ENCODE results near the gene SYK. TPM values are rescaled to one million over a fixed set of nuclear protein-coding genes. Genes with fewer than 3 reads are reported as not detected.

Gene SYK
- total RNA-seq, 1 experiment from 2014 or later, result 9.0 TPM

DNA sequence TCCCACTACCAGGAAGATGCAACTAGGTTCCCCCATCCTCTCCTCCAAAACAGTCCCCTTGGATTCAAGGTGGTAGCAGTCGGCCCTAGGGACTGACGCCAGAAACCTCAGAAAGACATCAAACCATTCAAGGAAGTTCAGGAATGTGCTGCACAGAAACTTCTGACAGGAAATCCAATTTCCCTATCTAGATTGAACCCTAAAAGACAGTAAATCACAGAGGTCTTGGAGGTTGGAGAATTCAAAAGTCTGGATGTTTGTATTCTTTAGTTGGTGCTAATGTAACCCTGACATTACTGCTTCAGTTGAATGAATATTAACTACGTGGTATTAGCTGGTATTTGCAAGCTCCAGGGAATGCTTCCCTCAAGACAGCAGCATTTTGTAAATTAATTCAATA is 125.3 kb downstream of the SYK start:
- RAD21 ChIA-PET (ENCODE audit: low non-redundant PET in 1 of 2, low total read pairs in 2 of 2, uncharacterized antibody in 2 of 2, unreplicated experiment in 2 of 2), result no interaction called here
- Histone ChIP-seq H3K4me2 (ENCODE audit: low read length) (no peak overlapping the region), H3K4me1 (ENCODE audit: control insufficient read depth in 1 of 2, insufficient read depth in 2 of 2, low read length in 2 of 2) (no peaks in the 10 kb centered on the region), H3K36me3 (ENCODE audit: control insufficient read depth in 1 of 2, insufficient read depth in 2 of 2, low read length in 2 of 2) (no peaks in the 10 kb centered on the region), H3K27ac (ENCODE audit: low read depth, low read length) (no peak overlapping the region), H4K20me1 (ENCODE audit: insufficient read depth) (no peaks in the 10 kb centered on the region), H3K27me3 (ENCODE audit: insufficient read depth, low read length) (no peaks in the 10 kb centered on the region), H3K9ac (ENCODE audit: low read length) (no peak overlapping the region), H3K9me3 (ENCODE audit: control insufficient read depth in 1 of 2, insufficient read depth in 1 of 2, low read depth in 1 of 2, low read length in 2 of 2) (no peaks in the 10 kb centered on the region), H2AFZ (ENCODE audit: low read depth, low read length, poor library complexity, severe bottlenecking) (no peak overlapping the region), H3K4me3 (replicated peaks in 1 of 2; ENCODE audit: low read depth in 1 of 2, low read length in 2 of 2) (no peak overlapping the region), H3K9me2 (ENCODE audit: insufficient read depth) (no peaks in the 10 kb centered on the region), H3K79me2 (ENCODE audit: insufficient read depth, low read length) (no peaks in the 10 kb centered on the region)
- DNase-seq (ENCODE audit: low read depth, low spot score), result no peak
- TF ChIP-seq POLR2A (IDR thresholded peaks at IDR 0.05; ENCODE audit: borderline replicate concordance, extremely low read depth, insufficient read depth, insufficient read length) (no peak), YY1 (IDR thresholded peaks at IDR 0.05; ENCODE audit: extremely low read depth, insufficient replicate concordance, low read depth, low read length) (no peak), SP1 (IDR thresholded peaks at IDR 0.05; ENCODE audit: low read depth) (no peak), EZH2 (IDR thresholded peaks at IDR 0.05) (no peak), FOSL1 (IDR thresholded peaks at IDR 0.05; ENCODE audit: low read depth) (no peak), EZH2phosphoT487 (IDR thresholded peaks at IDR 0.05; ENCODE audit: borderline replicate concordance) (no peak), EGR1 (IDR thresholded peaks at IDR 0.05; ENCODE audit: low read depth) (no peak)
- TF ChIP-seq, protein P1, sequence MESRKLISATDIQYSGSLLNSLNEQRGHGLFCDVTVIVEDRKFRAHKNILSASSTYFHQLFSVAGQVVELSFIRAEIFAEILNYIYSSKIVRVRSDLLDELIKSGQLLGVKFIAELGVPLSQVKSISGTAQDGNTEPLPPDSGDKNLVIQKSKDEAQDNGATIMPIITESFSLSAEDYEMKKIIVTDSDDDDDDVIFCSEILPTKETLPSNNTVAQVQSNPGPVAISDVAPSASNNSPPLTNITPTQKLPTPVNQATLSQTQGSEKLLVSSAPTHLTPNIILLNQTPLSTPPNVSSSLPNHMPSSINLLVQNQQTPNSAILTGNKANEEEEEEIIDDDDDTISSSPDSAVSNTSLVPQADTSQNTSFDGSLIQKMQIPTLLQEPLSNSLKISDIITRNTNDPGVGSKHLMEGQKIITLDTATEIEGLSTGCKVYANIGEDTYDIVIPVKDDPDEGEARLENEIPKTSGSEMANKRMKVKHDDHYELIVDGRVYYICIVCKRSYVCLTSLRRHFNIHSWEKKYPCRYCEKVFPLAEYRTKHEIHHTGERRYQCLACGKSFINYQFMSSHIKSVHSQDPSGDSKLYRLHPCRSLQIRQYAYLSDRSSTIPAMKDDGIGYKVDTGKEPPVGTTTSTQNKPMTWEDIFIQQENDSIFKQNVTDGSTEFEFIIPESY (IDR thresholded peaks at IDR 0.05; ENCODE audit: extremely low read depth, insufficient replicate concordance, low read length), result no peak
- TF ChIP-seq, protein P2, sequence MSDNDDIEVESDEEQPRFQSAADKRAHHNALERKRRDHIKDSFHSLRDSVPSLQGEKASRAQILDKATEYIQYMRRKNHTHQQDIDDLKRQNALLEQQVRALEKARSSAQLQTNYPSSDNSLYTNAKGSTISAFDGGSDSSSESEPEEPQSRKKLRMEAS (IDR thresholded peaks at IDR 0.05), result no peak
- TF ChIP-seq, protein P3, sequence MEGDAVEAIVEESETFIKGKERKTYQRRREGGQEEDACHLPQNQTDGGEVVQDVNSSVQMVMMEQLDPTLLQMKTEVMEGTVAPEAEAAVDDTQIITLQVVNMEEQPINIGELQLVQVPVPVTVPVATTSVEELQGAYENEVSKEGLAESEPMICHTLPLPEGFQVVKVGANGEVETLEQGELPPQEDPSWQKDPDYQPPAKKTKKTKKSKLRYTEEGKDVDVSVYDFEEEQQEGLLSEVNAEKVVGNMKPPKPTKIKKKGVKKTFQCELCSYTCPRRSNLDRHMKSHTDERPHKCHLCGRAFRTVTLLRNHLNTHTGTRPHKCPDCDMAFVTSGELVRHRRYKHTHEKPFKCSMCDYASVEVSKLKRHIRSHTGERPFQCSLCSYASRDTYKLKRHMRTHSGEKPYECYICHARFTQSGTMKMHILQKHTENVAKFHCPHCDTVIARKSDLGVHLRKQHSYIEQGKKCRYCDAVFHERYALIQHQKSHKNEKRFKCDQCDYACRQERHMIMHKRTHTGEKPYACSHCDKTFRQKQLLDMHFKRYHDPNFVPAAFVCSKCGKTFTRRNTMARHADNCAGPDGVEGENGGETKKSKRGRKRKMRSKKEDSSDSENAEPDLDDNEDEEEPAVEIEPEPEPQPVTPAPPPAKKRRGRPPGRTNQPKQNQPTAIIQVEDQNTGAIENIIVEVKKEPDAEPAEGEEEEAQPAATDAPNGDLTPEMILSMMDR (IDR thresholded peaks at IDR 0.05 in 2 of 3, conservative IDR thresholded peaks at IDR 0.05 in 1 of 3; ENCODE audit: borderline replicate concordance in 1 of 3, insufficient read depth in 1 of 3, low read depth in 2 of 3, low read length in 2 of 3), result no peak
- POLR2A ChIA-PET, result no interaction called here
- intact Hi-C loops (cut with micrococcal nuclease), result no loop called here
- ATAC-seq, result no peak
- BruUV-seq (replicated peaks), result no TSS peak
- CTCF ChIA-PET, result no interaction called here

All from HCT116 (cell line).